Measurements from ENCODE around the gene CERS6.

CERS6 gene

GRCh38 chr2:168810235-168810634 lies 354.2 kb downstream of the CERS6 start:
- no peak for DNase-seq (ENCODE audit: low spot score)
- no peak for TF ChIP-seq CTCF (IDR thresholded peaks at IDR 0.05; ENCODE audit: extremely low read depth, insufficient read depth, missing control alignments)
- in situ Hi-C loops (cut with MboI; ENCODE audit: low pct_unique_long_range_greater_than_20kb, low sequenced_read_pairs, unreplicated experiment): no loop called here

- no peak for DNase-seq (ENCODE audit: low spot score)
- in situ Hi-C loops (cut with MboI; ENCODE audit: low pct_unique_long_range_greater_than_20kb, low sequenced_read_pairs, unreplicated experiment): no loop called here
- no peak for TF ChIP-seq CTCF (IDR thresholded peaks at IDR 0.05; ENCODE audit: extremely low read depth, insufficient read depth, missing control alignments)
These were observed 355.6 kb downstream of the CERS6 start for GRCh38 chr2:168811696-168812095.

- in situ Hi-C loops (cut with MboI; ENCODE audit: low pct_unique_long_range_greater_than_20kb, low sequenced_read_pairs, unreplicated experiment): no loop called here
- no peak for DNase-seq (ENCODE audit: low spot score)
- no peak for TF ChIP-seq CTCF (IDR thresholded peaks at IDR 0.05; ENCODE audit: extremely low read depth, insufficient read depth, missing control alignments)
These were observed 358.0 kb downstream of the CERS6 start for GRCh38 chr2:168814046-168814445.

GRCh38 chr2:168814939-168815907 lies 359.2 kb downstream of the CERS6 start:
- in situ Hi-C loops (cut with MboI; ENCODE audit: low pct_unique_long_range_greater_than_20kb, low sequenced_read_pairs, unreplicated experiment): no loop called here
- no peak for DNase-seq (ENCODE audit: low spot score)
- no peak for TF ChIP-seq CTCF (IDR thresholded peaks at IDR 0.05; ENCODE audit: extremely low read depth, insufficient read depth, missing control alignments)

GRCh38 chr2:168816369-168816768 lies 360.3 kb downstream of the CERS6 start:
- in situ Hi-C loops (cut with MboI; ENCODE audit: low pct_unique_long_range_greater_than_20kb, low sequenced_read_pairs, unreplicated experiment): no loop called here
- no peak for DNase-seq (ENCODE audit: low spot score)
- TF ChIP-seq CTCF (IDR thresholded peaks at IDR 0.05; ENCODE audit: extremely low read depth, insufficient read depth, missing control alignments): no peak

- no peak for TF ChIP-seq CTCF (IDR thresholded peaks at IDR 0.05; ENCODE audit: extremely low read depth, insufficient read depth, missing control alignments)
- in situ Hi-C loops (cut with MboI; ENCODE audit: low pct_unique_long_range_greater_than_20kb, low sequenced_read_pairs, unreplicated experiment): no loop called here
- DNase-seq (ENCODE audit: low spot score): no peak
These were observed 363.1 kb downstream of the CERS6 start for GRCh38 chr2:168819050-168819715.
